HG03378 (cell line): ENCODE results near the gene ZSCAN5A.
"Not testable (repeated sequence)": the region's sequence is repeated elsewhere in the genome, so short reads cannot be mapped to it uniquely, and the experiment has no call there.

Experiments
- ATAC-seq: cut with Tn5 transposase; IDR thresholded peaks from one replicate; pipeline ENCODE4 v1.9.1; 2021; ENCODE audit warnings: mild to moderate bottlenecking, moderate library complexity; ENCODE audit not compliant: unreplicated experiment

ZSCAN5A gene

DNA sequence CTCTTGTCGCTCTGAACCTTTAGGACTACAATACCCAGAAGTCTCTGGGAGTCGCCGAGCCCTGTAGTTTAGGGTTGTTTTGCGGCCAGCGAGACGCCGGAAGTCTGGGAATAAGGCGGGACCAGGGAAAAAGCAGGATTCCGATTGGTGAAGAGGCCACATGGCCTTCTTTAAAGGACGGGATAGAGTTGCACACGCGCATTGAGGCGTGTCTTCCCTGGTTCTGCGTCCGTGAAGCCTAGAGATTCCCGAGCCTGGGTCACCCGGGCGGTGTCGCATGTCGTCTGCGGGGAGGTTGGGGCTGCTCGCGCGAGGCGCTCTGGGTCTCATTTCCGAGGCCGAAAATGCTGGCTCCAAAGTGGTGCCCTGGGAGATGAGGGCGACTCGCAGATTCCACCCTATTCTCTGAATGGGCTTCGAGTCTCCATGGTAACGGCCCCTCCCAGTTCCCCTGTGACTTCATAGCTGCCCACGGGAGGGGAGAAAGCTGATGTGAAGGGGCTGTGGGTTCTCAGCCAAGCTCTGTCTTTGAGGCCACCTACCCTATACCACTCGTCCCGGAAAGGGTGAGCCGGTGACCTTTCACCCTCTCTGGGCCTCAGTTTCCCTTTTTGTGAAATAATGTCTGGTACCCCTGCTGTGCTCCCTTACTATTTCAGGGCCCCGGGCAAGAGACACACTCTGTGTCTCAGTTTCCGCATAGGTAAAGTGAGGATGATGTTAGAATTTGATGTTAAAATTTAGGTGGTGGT, 614 bp upstream of the ZSCAN5A start:
- peak; percentile 82 for ATAC-seq

DNA sequence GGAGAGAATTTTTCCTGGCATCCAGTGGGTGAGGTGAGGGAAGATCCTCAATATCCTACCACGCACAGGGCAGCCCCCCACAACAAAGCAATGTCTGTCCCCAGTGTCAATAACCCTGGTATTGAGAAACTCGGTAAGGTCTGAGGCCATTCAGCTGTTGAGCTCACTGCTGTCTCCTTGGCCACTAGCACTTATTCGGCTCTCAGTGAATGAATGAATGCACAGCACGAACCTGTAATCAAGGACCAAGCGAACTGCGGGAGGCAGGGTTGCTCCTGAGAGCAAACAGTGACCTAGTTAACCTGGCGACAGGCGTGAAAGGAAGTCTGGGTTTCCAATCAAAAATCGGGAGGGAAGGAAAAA, 640 bp downstream of the ZSCAN5A start:
- ATAC-seq = peak; percentile 3

DNA sequence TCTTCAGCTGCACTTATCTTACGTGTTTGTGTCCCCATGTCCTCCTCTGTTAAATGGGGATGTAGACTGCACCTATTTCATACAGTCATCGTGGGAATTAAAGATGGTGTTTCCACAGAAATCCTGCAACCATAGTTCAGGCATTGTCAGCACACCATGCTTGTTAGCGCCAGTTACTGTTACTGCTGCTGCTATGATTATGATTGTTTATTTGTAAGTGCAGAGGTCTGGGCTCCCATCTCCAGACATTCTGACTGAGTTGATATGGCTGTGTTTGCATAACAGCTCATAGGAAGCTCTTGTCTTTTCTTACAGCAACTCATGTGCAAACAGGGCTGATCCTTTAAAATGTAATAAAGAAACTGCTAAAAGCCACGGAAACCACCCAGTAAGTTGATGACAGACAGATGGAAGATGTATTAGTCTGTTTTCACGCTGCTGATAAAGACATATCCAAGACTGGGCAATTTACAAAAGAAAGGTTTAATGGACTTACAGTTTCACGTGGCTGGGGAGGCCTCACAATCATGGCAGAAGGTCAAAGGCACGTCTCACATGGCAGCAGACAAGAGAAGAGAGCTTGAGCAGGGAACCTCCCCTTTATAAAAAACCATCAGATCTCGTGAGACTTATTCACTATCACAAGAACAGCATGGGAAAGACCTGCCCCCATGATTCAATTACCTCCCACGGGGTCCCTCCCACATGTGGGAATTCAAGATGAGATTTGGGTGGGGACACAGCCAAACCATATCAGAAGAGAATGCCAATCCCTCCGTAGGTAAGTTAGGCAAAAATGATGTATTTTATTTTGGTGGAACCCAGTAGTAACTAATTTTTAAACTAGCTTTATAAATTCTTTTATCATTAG, 1.6 kb downstream of the ZSCAN5A start:
- ATAC-seq = no peak

DNA sequence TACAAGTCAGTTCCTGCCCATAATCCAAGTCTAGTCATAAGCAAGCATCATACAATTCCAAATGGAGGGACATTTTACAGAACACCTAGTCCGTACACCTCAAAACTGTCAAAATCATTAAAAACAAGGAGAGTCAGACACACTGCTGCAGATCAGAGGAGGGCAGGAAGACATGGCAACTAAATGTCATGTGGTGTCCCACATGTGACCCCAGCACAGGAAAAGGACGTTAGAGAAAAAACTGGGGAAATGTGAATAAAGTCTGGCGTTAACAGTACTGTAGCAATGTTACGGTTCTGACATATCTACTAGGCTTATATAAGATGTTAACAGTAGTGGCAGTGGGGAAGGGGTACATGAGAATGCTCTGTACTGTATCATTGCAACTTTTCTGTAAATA, 2.3 kb downstream of the ZSCAN5A start:
- ATAC-seq = no peak

DNA sequence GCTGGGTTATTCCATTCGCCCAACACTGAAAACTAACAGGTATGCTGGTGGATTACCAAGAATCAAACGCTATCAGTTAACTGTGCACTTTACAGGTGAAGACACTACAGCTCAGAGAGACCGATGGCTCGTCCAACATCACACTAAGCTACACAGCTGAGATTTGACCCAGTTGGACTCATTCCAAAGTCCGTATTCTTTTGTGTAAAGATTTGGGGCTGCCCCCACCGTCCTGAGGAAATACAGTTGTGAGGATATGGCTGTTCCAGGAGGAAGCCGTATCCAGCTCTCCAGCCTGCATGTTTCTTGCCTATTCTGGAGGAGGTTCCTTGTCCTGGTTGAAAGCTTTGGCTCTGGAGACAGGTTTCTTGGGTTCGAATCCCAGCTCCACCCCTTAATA, 4.2 kb downstream of the ZSCAN5A start:
- ATAC-seq = no peak

DNA sequence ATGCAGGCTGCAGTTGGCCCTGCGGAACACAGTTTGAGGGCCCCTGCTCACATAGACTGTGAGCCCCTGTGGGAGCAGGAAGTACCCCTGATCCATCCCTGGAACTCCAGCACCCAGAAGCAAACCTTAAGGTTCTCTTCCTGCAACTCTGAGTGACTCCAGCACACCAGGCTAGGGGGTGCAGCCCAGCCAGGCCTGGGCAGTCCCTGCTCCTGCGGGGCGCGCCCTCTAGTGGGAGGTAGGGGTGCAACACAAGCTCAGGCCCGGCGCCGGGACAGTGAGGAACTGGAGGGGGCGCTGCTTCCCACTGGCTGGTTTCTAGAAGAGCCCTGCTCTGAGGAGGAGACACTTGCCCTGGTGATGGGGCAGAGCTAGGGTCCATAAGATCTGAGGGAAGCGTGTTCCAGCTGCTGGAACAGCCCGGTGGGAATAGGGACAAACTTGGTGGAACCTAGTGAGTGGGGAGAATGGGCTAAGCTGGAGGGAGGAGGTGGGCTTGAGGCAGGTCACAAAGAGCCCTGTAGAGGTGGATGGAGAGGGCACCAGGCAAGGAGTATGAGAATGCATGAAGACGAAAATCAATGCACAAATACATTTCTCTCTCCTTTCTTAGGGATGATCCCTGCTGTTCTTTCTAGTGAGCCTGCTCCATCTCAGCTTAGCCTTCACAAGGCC, 5.0 kb downstream of the ZSCAN5A start:
- ATAC-seq = no peak

DNA sequence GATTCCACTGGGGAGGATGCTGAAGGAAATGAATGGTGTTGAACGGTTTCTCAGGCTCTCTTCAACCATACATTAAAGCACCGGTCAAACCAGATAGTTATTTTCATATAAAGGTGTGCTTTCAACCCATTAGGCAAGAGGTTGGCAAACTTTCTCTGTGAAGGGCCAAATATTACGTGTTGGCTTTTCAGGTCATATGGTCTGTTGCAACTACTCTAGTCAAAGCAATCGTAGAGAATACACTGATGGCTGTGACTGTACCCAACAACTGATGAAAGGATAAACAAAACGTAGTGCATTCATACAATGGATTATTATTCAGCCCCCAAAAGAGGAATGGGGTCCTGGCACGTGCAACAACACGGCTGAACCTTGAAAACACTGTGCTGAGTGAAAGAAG, 5.8 kb downstream of the ZSCAN5A start:
- ATAC-seq = no peak

DNA sequence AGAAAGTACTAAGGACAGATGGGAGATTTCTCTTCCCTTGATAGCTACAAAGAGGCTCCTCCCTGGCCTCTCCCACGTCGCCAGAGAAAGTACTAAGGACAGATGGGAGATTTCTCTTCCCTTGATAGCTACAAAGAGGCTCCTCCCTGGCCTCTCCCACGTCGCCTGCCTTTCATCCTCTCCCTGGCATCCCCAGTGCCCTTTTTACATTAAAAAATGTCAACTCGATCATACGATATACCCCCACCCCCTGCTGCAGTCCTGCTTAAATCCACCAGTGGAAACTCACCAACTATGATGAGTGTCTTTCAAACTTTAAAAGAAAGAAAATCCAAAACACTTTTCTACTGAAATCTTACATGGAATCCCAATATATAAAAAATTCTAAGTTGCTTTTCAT, 7.6 kb downstream of the ZSCAN5A start:
- ATAC-seq = not testable (repeated sequence)

DNA sequence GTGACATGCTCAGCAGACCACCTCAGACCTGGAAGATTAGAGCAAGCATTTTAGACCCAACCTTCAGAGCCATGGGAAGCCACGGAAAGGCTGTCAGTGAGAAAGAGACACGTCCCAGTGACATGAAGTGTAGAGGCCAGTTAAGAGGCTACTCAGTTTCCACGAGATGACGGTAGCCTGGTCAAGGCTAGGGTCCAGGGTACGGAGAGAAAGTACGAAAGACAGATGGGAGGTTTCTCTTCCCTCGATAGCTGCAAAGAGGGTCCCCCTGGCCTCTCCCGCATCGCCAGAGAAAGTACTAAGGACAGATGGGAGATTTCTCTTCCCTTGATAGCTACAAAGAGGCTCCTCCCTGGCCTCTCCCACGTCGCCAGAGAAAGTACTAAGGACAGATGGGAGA, 8.6 kb downstream of the ZSCAN5A start:
- no peak for ATAC-seq

DNA sequence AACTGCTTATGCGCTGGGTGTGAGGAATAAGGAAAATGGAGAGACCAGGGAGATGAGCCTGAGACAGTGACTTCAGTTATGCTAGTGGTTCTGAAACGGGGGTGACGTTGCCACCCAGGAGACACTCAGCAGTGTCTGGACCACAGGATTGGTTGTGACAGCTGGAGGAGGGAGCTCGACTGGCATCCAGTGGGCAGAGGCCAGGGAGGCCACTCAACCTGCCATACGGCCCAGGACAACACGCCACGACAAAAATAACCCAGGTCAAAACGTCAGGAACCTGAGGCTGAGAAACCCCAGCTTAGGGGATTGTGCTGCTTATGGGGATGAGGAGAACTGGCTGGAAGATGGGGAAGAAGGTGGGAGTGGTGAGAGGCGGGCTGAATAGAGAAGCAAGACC, 10.4 kb downstream of the ZSCAN5A start:
- no peak for ATAC-seq

DNA sequence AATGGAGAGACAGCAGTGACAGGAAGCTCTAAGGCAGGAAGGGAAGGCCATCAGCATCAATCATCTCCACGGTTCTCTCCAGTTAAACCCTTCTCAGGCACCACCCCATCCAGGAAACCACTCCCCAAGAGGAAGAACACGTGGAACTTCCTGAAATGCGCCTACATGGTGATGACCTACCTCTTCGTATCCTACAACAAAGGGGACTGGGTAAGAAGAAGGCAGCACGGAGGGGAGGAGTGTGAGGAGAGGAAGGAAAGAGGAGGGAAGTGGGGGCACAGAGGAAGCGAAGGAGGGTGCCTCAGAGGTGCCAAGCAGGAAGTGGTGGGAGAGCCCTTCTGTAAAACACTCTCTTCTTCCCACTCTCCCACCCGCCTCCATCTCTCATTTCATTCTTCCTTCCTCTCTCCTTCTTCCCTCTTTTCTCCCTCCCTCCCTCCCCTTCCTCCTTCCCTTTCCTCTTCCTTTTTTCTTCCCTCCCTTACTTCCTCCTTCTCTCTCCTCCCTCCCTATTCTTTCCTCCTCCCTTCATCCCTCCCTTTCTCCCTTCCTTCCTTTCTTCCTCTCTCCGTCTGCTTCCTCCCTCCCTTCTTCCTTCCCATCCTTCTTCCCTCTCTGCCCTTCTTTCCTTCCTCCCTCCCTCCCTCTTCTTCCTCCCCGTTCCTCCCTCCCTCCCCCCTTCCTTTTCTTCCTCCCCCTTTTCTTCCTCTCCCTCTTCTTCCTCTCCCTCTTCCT, 12.6 kb downstream of the ZSCAN5A start:
- ATAC-seq = no peak

DNA sequence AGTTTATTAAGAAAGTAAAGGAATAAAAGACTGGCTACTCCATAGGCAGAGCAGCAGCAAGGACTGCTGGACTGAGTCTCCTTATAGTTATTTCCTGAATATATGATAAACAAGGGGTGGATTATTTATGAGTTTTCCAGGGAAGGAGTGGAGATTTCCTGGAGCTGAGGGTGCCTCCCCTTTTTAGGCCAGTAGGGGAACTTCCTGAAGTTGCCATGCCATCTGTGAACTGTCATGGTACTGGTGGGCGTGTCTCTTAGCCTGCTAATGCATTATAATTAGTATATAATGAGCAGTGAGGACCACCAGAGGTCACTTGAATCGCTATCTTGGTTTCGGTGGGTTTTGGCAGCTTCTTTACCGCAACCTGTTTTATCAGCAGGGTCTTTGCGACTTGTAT, 13.5 kb downstream of the ZSCAN5A start:
- no peak for ATAC-seq

DNA sequence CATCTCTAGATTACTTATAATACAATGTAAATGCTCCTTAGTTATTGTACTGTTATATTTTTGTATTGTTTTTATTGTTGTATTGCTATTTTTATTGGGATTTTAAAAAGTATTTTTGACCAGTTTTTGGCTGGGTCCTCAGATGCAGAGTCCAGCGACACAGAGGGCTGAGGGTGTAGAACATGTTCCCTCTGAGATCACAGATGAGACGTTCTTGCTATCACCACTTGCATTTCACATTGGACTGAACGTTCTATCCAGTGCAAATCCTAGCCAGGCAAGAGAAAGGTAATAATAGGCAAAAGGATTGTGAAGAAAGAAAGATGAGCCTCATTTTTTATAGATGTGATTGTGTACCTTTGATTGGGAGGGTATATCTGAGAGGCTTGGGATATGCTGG, 15.0 kb downstream of the ZSCAN5A start:
- ATAC-seq = no peak

DNA sequence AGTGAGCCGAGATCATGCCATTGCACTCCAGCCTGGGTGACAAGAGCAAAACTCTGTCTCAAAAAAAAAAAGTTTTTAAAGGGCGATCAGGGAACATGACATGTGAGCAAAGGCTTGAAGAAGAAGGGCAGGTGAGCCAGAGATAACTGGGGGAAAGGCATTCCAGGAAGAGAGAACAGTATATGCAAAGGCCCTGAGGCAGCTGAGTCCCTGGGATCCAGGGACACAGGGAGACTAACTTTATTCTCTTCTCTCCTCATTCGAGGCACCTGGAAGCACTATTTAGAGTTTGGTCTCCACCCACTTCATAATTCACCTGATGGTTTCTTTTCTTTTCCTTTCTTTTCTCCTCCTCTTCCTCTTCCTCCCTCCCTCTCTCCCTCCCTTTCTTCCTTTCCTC, 17.6 kb downstream of the ZSCAN5A start:
- no peak for ATAC-seq

DNA sequence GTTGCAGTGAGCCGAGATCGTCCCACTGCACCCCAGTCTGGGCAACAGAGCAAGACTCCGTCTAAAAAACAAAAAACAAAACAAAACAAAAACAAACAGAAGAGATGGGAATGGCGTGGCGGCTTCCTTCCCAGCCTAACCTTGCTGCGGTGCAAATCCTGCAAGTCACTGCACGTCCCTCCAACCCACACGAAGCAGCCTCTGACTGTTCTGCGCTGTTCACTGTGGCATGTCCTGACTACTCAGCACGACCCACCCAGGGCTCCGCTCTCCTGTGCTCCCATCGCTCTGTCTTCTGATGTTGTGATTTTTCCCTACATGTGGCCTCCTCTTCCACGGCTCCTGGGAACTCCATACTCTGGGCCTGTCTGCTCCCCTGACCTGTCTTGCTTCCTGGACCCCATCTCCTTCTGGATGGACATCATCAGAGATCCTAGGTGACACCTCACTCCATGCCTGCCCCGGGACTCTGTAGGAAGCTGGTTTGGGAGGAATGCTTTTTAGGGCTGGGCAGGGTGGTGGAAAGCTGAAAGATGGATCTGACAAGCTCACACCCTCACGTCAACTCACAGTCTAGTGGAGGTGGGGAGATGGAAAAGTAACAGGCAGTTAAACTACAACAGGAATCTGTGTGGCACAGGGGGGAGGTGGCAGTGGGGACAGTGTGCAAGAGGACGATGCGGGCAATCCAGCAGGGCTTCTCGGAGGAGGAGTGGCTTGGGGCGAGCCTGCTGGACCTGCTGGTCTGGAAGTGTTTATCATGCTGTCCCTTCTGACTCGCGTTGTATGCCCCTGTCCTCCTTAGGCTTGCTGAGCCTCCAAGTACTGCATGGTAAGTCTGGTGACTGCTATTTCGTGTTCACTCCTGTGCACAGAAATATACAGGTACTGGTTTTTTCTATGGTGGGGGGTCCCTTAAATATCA, 18.8 kb downstream of the ZSCAN5A start:
- no peak for ATAC-seq

DNA sequence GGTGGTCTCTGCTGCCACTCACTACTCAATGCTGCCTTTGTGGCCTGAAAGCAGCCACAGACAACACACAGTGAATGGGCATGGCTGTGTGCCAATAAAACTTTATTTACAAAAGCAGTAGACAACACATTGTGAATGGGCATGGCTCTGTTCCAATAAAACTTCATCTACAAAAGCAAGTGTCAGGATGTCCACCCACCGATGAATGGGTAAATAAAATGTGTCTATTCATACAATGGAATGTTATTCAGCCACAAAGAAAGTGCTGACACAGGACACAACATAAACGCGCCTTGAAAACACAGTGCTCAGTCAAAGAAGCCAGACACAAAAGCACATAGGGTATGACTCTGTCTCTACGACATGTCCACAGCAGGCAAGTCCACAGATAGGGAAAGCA, 20.1 kb downstream of the ZSCAN5A start:
- ATAC-seq = no peak

DNA sequence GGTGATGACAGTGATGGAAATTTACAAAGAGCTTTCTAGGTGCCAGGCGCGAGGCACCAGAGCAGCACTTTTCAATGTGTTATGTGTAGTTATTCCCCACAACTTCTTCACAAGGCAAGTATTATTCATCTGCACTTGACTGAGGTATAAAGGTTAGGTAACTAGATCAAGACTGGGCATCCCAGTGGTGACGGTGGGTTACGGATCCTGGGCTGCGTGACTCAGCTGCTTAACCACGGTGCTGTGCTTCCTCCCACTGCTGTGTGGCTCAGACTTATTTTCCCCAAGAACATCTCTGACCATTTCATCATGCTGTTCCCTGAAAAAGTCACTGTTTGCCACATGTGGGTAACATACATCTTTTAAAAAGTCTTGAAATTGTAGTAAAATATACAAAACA, 22.8 kb downstream of the ZSCAN5A start:
- ATAC-seq = no peak

DNA sequence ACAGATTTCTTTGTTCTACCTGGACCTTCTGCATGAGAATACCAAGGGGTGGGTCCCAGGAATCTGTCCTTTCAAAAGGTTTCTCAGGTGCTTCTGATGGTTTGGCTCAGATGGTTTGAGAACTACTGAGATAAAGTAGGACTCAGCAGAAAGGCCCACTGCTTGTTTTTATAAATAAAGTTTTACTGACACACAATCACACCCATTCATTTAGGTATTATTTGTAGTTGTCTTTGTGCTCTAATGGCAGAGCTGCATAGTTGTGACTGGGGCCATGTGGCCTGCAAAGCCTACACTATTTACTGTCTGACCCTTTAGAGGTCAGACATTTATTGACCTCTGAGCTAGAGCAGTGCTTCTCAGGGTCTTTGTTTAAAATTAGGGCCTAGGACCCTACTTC, 24.5 kb downstream of the ZSCAN5A start:
- ATAC-seq = no peak

DNA sequence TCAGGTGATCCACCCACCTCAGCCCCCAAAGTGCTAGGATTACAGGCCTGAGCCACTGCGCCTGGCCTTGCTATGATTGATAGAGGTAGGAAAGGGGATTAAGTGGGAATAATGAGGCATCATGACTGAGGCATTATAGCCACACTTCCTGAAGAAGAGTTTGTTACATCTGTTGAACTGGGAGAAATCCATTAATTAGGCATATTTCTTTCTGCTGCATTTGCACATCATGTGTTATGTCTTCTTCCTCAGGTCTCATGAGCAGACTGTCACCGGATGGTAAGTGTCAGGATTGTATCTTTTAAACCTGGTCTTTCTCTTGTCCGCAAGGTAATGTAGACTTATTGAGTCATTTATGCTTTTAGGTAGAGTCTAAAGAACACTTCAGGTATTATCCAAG, 29.9 kb downstream of the ZSCAN5A start:
- ATAC-seq = no peak

DNA sequence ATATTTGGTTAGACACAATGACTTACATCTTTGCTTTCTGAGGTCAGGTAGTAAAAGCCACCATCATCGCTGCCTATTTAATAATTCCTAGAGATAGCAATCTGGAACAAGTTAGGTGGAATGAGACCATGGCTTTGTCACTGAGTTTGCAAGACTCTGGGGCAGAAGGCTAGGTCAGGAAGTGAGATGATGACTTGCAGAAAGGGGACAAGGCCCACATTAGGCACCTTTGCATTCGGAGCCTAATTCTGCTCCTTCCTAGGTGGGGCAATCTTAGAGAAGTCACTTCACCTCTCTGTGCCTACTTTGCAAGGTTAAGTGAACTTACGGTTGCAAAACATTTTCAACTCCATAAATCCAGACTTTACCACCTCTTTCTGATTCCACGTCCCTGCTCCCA, 31.8 kb downstream of the ZSCAN5A start:
- ATAC-seq = no peak
